H1 (cell line): ENCODE results near the gene GBA2. TPM values are rescaled to one million over a fixed set of nuclear protein-coding genes. Genes with fewer than 3 reads are reported as not detected.

Experiments
- CTCF ChIA-PET: fragments of 300-600 bp; sonication (Branson Sonifier 250); formaldehyde crosslinking; loops from one replicate; lab custom pipeline; 2021; ENCODE audit not compliant: partially characterized antibody; lab: Charles Lee
- POLR2A ChIA-PET: fragments of 300-600 bp; sonication (Branson Sonifier 250); formaldehyde crosslinking; loops from one replicate; lab custom pipeline; 2021; ENCODE audit warnings: inconsistent platforms; ENCODE audit not compliant: partially characterized antibody; lab: Charles Lee
- DNase-seq, 2 experiments: peaks; one replicate each; pipeline versions ENCODE4 v3.0.0 to v3.0.0-alpha.2; 2010 to 2022; ENCODE audit warnings: low spot score in 2 of 2, low read depth in 1 of 2, mixed read lengths in 1 of 2
- FAIRE-seq: peaks from 2 replicates; lab custom pipeline; 2011; peaks lifted over from hg19 to GRCh38; lab: Jason Lieb, UNC
- H2AFZ ChIP-seq: 2 replicates; pipeline ENCODE4 v1.8.1; 2012; ENCODE audit warnings: low read length, inconsistent platforms
- H2AK5ac ChIP-seq: 2 replicates; pipeline ENCODE4 v1.6.1; 2013; ENCODE audit warnings: low read depth, low read length
- H2BK120ac ChIP-seq: replicated peaks from 2 replicates; pipeline ENCODE3; 2013; ENCODE audit warnings: low read depth, low read length, inconsistent platforms
- H2BK12ac ChIP-seq: 2 replicates; pipeline ENCODE4 v1.6.1; 2013; ENCODE audit warnings: low read depth, low read length
- H2BK15ac ChIP-seq: 2 replicates; pipeline ENCODE4 v1.6.1; 2013; ENCODE audit warnings: low read length
- H2BK20ac ChIP-seq: 2 replicates; pipeline ENCODE4 v1.6.1; 2013; ENCODE audit warnings: low read length
- H2BK5ac ChIP-seq: 2 replicates; pipeline ENCODE4 v1.6.1; 2013; ENCODE audit warnings: low read depth, low read length
- H3K14ac ChIP-seq: 2 replicates; pipeline ENCODE4 v1.6.1; 2013; ENCODE audit warnings: inconsistent platforms; ENCODE audit not compliant: insufficient read length
- H3K18ac ChIP-seq: 2 replicates; pipeline ENCODE4 v1.6.1; 2013; ENCODE audit warnings: low read length; ENCODE audit errors: extremely low read depth
- H3K23ac ChIP-seq: 2 replicates; pipeline ENCODE4 v1.6.1; 2013; ENCODE audit warnings: inconsistent platforms; ENCODE audit not compliant: insufficient read length
- H3K23me2 ChIP-seq: 2 replicates; pipeline ENCODE4 v1.6.1; 2013; ENCODE audit warnings: low read depth, low read length
- H3K27ac ChIP-seq: 2 replicates; pipeline ENCODE4 v1.6.1; 2011; ENCODE audit warnings: low read depth, low read length, inconsistent platforms
- H3K27me3 ChIP-seq, 4 experiments: replicated peaks in 1 of 4; 1 replicate in 1 of 4; 2 replicates in 3 of 4; pipeline versions ENCODE4 v1.6.1 to v1.8.1; 2011 to 2013; ENCODE audit warnings: low read length in 3 of 4, mild to moderate bottlenecking in 3 of 4, inconsistent platforms in 2 of 4, mixed read lengths in 2 of 4, moderate library complexity in 1 of 4; ENCODE audit not compliant: control insufficient read depth in 3 of 4, insufficient read depth in 3 of 4; ENCODE audit errors: extremely low read depth in 1 of 4
- H3K36me3 ChIP-seq, 4 experiments: 2 replicates each; pipeline versions ENCODE4 v1.6.1 to v1.8.1; 2011 to 2013; ENCODE audit warnings: mild to moderate bottlenecking in 4 of 4, low read length in 3 of 4, moderate library complexity in 2 of 4, control low read depth in 1 of 4, inconsistent platforms in 1 of 4; ENCODE audit not compliant: insufficient read depth in 4 of 4, control insufficient read depth in 2 of 4
- H3K4ac ChIP-seq: replicated peaks from 2 replicates; pipeline ENCODE3; 2013; ENCODE audit warnings: low read length, low read depth, mixed read lengths, inconsistent platforms; ENCODE audit not compliant: insufficient read length
- H3K4me1 ChIP-seq, 4 experiments: replicated peaks in 1 of 4; 1 replicate in 1 of 4; 2 replicates in 3 of 4; pipeline versions ENCODE4 v1.6.1 to v1.8.1; 2011 to 2013; ENCODE audit warnings: low read length in 3 of 4, inconsistent platforms in 2 of 4, mixed read lengths in 1 of 4; ENCODE audit not compliant: insufficient read depth in 4 of 4, control insufficient read depth in 3 of 4
- H3K4me2 ChIP-seq, 2 experiments: 2 replicates each; pipeline versions ENCODE4 v1.6.1 to v1.8.1; 2011 to 2013; ENCODE audit warnings: low read depth in 2 of 2, low read length in 2 of 2, control low read depth in 1 of 2, inconsistent platforms in 1 of 2, mild to moderate bottlenecking in 1 of 2; ENCODE audit not compliant: insufficient read depth in 1 of 2
- H3K4me3 ChIP-seq, 4 experiments: fragments of 200-600, 300-600 bp in 1 of 4; sonication (generic), shearing (Covaris generic), sonication (Bioruptor Twin) in 1 of 4; 2 replicates each; pipeline versions ENCODE4 v1.5.1 to v1.8.1; 2011 to 2016; ENCODE audit warnings: low read length in 4 of 4, low read depth in 3 of 4, control low read depth in 2 of 4, inconsistent platforms in 2 of 4, mild to moderate bottlenecking in 2 of 4, mixed read lengths in 1 of 4, moderate library complexity in 1 of 4; ENCODE audit not compliant: insufficient read depth in 2 of 4; ENCODE audit errors: extremely low read depth in 1 of 4
- H3K56ac ChIP-seq: replicated peaks from 2 replicates; pipeline ENCODE3; 2013; ENCODE audit warnings: low read depth, mild to moderate bottlenecking, mixed read lengths, low read length, inconsistent platforms; ENCODE audit not compliant: insufficient read length
- H3K79me1 ChIP-seq: 2 replicates; pipeline ENCODE4 v1.6.1; 2013; ENCODE audit warnings: low read depth, low read length, control low read depth
- H3K79me2 ChIP-seq, 2 experiments: 2 replicates each; pipeline versions ENCODE4 v1.6.1 to v1.8.1; 2012 to 2013; ENCODE audit warnings: low read length in 2 of 2, mild to moderate bottlenecking in 2 of 2, inconsistent platforms in 1 of 2; ENCODE audit not compliant: insufficient read depth in 2 of 2, control insufficient read depth in 1 of 2
- H3K9ac ChIP-seq, 4 experiments: replicated peaks in 1 of 4; 1 replicate in 1 of 4; 2 replicates in 3 of 4; pipeline versions ENCODE4 v1.6.1 to v1.8.1; 2011 to 2013; ENCODE audit warnings: low read depth in 3 of 4, low read length in 3 of 4, control low read depth in 2 of 4, mild to moderate bottlenecking in 2 of 4, moderate library complexity in 2 of 4, inconsistent platforms in 1 of 4; ENCODE audit errors: extremely low read depth in 1 of 4
- H3K9me3 ChIP-seq, 2 experiments: 2 replicates each; pipeline versions ENCODE4 v1.6.1 to v1.8.1; 2012 to 2013; ENCODE audit warnings: mild to moderate bottlenecking in 2 of 2, moderate library complexity in 2 of 2, control low read depth in 1 of 2, inconsistent platforms in 1 of 2, low read depth in 1 of 2, low read length in 1 of 2, mixed read lengths in 1 of 2; ENCODE audit not compliant: insufficient read depth in 2 of 2
- H4K20me1 ChIP-seq, 2 experiments: replicated peaks in 1 of 2; 2 replicates each; pipeline versions ENCODE3 to v1.8.1; 2011 to 2013; ENCODE audit warnings: inconsistent platforms in 2 of 2, low read length in 2 of 2, mild to moderate bottlenecking in 1 of 2; ENCODE audit not compliant: insufficient read depth in 2 of 2, control insufficient read depth in 1 of 2
- H4K5ac ChIP-seq: 2 replicates; pipeline ENCODE4 v1.6.1; 2013; ENCODE audit warnings: low read length, low read depth, mixed read lengths, inconsistent platforms; ENCODE audit not compliant: insufficient read length
- H4K8ac ChIP-seq: 2 replicates; pipeline ENCODE4 v1.8.0; 2013; ENCODE audit warnings: mild to moderate bottlenecking, moderate library complexity, low read length, inconsistent platforms; ENCODE audit not compliant: insufficient read depth; ENCODE audit errors: extremely low read depth
- H4K91ac ChIP-seq: replicated peaks from 2 replicates; pipeline ENCODE3; 2013; ENCODE audit warnings: low read length, mixed read lengths, inconsistent platforms; ENCODE audit not compliant: insufficient read length
- E2F6 ChIP-seq: IDR thresholded peaks from 2 replicates; pipeline ENCODE4 v1.6.1; 2012; ENCODE audit warnings: inconsistent platforms
- EZH2 ChIP-seq: fragments of 200-600 bp; sonication (generic); IDR thresholded peaks from 2 replicates; pipeline ENCODE4 v1.7.1; 2012; ENCODE audit warnings: low read depth, mild to moderate bottlenecking, moderate library complexity, low read length, inconsistent platforms; ENCODE audit not compliant: severe bottlenecking
- HDAC6 ChIP-seq: IDR thresholded peaks from one replicate; pipeline ENCODE4 v1.7.1; 2012; ENCODE audit warnings: low read depth, mild to moderate bottlenecking, inconsistent platforms, low read length, moderate library complexity
- NANOG ChIP-seq: IDR thresholded peaks from 2 replicates; pipeline ENCODE4 v1.6.1; 2011; ENCODE audit warnings: low read length, low read depth, mild to moderate bottlenecking, inconsistent platforms; ENCODE audit not compliant: insufficient read depth, poor library complexity, severe bottlenecking
- POLR2AphosphoS5 ChIP-seq: IDR thresholded peaks from 2 replicates; pipeline ENCODE4 v1.6.1; 2011; ENCODE audit warnings: low read depth, low read length
- SAP30 ChIP-seq: fragments of 300-600 bp; sonication (generic); IDR thresholded peaks from 2 replicates; pipeline ENCODE4 v1.7.1; 2012; ENCODE audit warnings: low read length, moderate library complexity, mild to moderate bottlenecking, inconsistent platforms; ENCODE audit not compliant: insufficient read depth, insufficient replicate concordance
- SIX5 ChIP-seq: IDR thresholded peaks from 2 replicates; pipeline ENCODE4 v1.6.1; 2011; ENCODE audit warnings: mild to moderate bottlenecking, low read depth, low read length
- USF2 ChIP-seq: IDR thresholded peaks from 2 replicates; pipeline ENCODE4 v1.6.1; 2011; ENCODE audit warnings: low read length, improper control_type of control experiment
- WGBS, 2 experiments: shearing (Covaris generic) in 1 of 2; methylation state at CpG; one replicate each; pipeline versions ENCODE4 v1.1.6 to v1.1.7; 2013 to 2015; ENCODE audit warnings: low lambda C conversion rate in 2 of 2, mixed read lengths in 2 of 2, inconsistent platforms in 1 of 2, low coverage in 1 of 2, missing lambda C conversion rate in 1 of 2; ENCODE audit not compliant: insufficient replicate concordance in 2 of 2, insufficient coverage in 1 of 2, insufficient read length in 1 of 2; ENCODE audit errors: extremely low coverage in 1 of 2, missing lambda C conversion rate in 1 of 2; 5-methylcytosine and 5-hydroxymethylcytosine counted together
- polyA plus RNA-seq, 7 experiments: library from polyadenylated mRNA; depleted of rRNA in 3 of 7; stranded (reverse) in 5 of 7; unstranded in 2 of 7; fragments of >200 nt in 5 of 7; fragments of 200-250 nt in 2 of 7; gene quantifications; 1 replicate in 5 of 7; 2 replicates in 1 of 7; 4 replicates in 1 of 7; pipeline versions ENCODE4 v1.2.1 to v1.2.3, GENCODE V29; 2011 to 2013; ENCODE audit warnings: missing spikeins in 2 of 7, mixed read lengths in 2 of 7
- total RNA-seq: library from RNA; stranded (reverse); fragmentation: NEBNext Ultra II Directional; extraction: Animal tissue kit (Norgen Biotek cat#: 25700); gene quantifications from 2 replicates; pipeline ENCODE4 v1.2.1, GENCODE V29; 2021

GBA2 gene
- total and polyA plus RNA-seq, 2 of the 8 experiments (the other 6 are each of a cell fraction or from before 2014, with no cell fraction given), result 64.2 to 71.9 TPM

GRCh38 chr9:35771075-35771433 is 22.0 kb upstream of the GBA2 start:
- no peak for FAIRE-seq
- H3K23me2 ChIP-seq, result no peaks in the 10 kb centered on the region
- 93% methylated on average over 4 of the region's 4 CpGs; no CpG with 5 or more reads in 1 of the 2 experiments for WGBS, 2 experiments

More at GRCh38 chr9:35771075-35771433, 22.0 kb upstream of the GBA2 start:
- H2AK5ac ChIP-seq, result no peak overlapping the region
- no peak overlapping the region for H3K4me3 ChIP-seq
- CTCF ChIA-PET, result interaction anchor here (0.6 to 3.2 kb wide), 9 partner anchors 8 to 1438 kb away, joined by 3 to 12 read pairs (median 4); partner anchors contain the start of genes CREB3 and TLN1
- peaks cover 0 to 6% (median 4%) of the 10 kb centered on the region in 4 experiments; a peak in 6 of 7 replicates for H3K4me1 ChIP-seq
- no peak overlapping the region for H3K27ac ChIP-seq
- no peak overlapping the region for H3K4ac ChIP-seq
- no peaks in the 10 kb centered on the region for H3K27me3 ChIP-seq
- H4K91ac ChIP-seq, result no peak overlapping the region
- H4K20me1 ChIP-seq, result no peaks in the 10 kb centered on the region
- H3K9ac ChIP-seq, result no peak overlapping the region
- H2BK120ac ChIP-seq, result no peak overlapping the region
- H2BK15ac ChIP-seq, result no peak overlapping the region
- no peak overlapping the region for H2BK20ac ChIP-seq
- no peak for TF ChIP-seq E2F6
- no peak for TF ChIP-seq POLR2AphosphoS5
- TF ChIP-seq NANOG, result no peak
- no peak for TF ChIP-seq SIX5
- TF ChIP-seq USF2, result no peak
- TF ChIP-seq EZH2, result no peak
- TF ChIP-seq HDAC6, result no peak
- no peak for TF ChIP-seq SAP30
- no peak overlapping the region for H2BK5ac ChIP-seq
- no peak overlapping the region for H4K8ac ChIP-seq
- no peak overlapping the region for H3K23ac ChIP-seq
- no peak overlapping the region for H3K4me2 ChIP-seq
- H3K14ac ChIP-seq, result no peak overlapping the region
- no peaks in the 10 kb centered on the region for H3K79me2 ChIP-seq
- H3K79me1 ChIP-seq, result no peaks in the 10 kb centered on the region
- H4K5ac ChIP-seq, result no peak overlapping the region
- POLR2A ChIA-PET, result interaction anchor here (0.7 to 1.7 kb wide), 4 partner anchors 10 to 361 kb away, joined by 3 to 4 read pairs (median 4); no protein-coding TSS in a partner anchor
- no peak overlapping the region for H2AFZ ChIP-seq
- H3K56ac ChIP-seq, result no peak overlapping the region
- H3K36me3 ChIP-seq, result no peaks in the 10 kb centered on the region
- H2BK12ac ChIP-seq, result no peak overlapping the region
- H3K18ac ChIP-seq, result no peak overlapping the region
- DNase-seq, result no peak
- no peaks in the 10 kb centered on the region for H3K9me3 ChIP-seq
